ENCODE measurements around the gene TRIM44.

GRCh38 chr11:35848616-35849015 lies 186.0 kb downstream of the TRIM44 start:
- TF ChIP-seq CTCF (IDR thresholded peaks at IDR 0.05), result no peak
- no peak for TF ChIP-seq POLR2A (IDR thresholded peaks at IDR 0.05)
